CD14-positive monocyte (primary cell): ENCODE measurements around the gene LRRC43. TPM values are rescaled to one million over a fixed set of nuclear protein-coding genes. Genes with fewer than 3 reads are reported as not detected.

Experiments
- DNase-seq, 3 donors: peaks; one replicate each; pipeline ENCODE4 v3.0.0-alpha.2; 2011 to 2022
- H2AFZ ChIP-seq: 2 replicates; pipeline ENCODE4 v1.6.0; 2012; ENCODE audit warnings: mild to moderate bottlenecking, low read depth, low read length, inconsistent platforms; ENCODE audit not compliant: insufficient read depth, poor library complexity, severe bottlenecking
- H3K27ac ChIP-seq, 2 donors: 1 replicate in 1 of 2; 2 replicates in 1 of 2; pipeline ENCODE4 v1.5.1; 2012 to 2013; ENCODE audit warnings: low read length in 2 of 2, control low read depth in 1 of 2, inconsistent platforms in 1 of 2, low read depth in 1 of 2, mild to moderate bottlenecking in 1 of 2
- H3K27me3 ChIP-seq, 2 donors: one replicate each; pipeline versions ENCODE4 v1.6.0 to v1.6.1; 2011 to 2013; ENCODE audit warnings: low read length in 2 of 2; ENCODE audit not compliant: control insufficient read depth in 2 of 2, insufficient read depth in 2 of 2
- H3K36me3 ChIP-seq, 2 donors: replicated peaks in 1 of 2; 1 replicate in 1 of 2; 2 replicates in 1 of 2; pipeline versions ENCODE4 v1.5.1 to v1.6.1; 2012 to 2013; ENCODE audit warnings: low read length in 2 of 2, control low read depth in 1 of 2, inconsistent platforms in 1 of 2, mild to moderate bottlenecking in 1 of 2; ENCODE audit not compliant: insufficient read depth in 2 of 2, control insufficient read depth in 1 of 2
- H3K4me1 ChIP-seq, 2 donors: 1 replicate in 1 of 2; 2 replicates in 1 of 2; pipeline versions ENCODE4 v1.5.1 to v1.6.1; 2012 to 2013; ENCODE audit warnings: low read length in 2 of 2, control low read depth in 1 of 2, inconsistent platforms in 1 of 2, mild to moderate bottlenecking in 1 of 2, moderate library complexity in 1 of 2; ENCODE audit not compliant: insufficient read depth in 2 of 2, control insufficient read depth in 1 of 2
- H3K4me2 ChIP-seq: replicated peaks from 2 replicates; pipeline ENCODE3; 2012; ENCODE audit warnings: low read length, moderate library complexity, mild to moderate bottlenecking; ENCODE audit not compliant: poor library complexity, severe bottlenecking; ENCODE audit errors: extremely low read depth
- H3K4me3 ChIP-seq, 3 experiments: fragments of 200-600 bp in 1 of 3; sonication (generic) in 1 of 3; replicated peaks in 1 of 3; 1 replicate in 2 of 3; 2 replicates in 1 of 3; pipeline ENCODE4 v1.5.1; 2011 to 2013; ENCODE audit warnings: low read length in 3 of 3, mild to moderate bottlenecking in 3 of 3, control low read depth in 2 of 3, low read depth in 2 of 3, inconsistent platforms in 1 of 3, moderate library complexity in 1 of 3
- H3K79me2 ChIP-seq: 2 replicates; pipeline ENCODE4 v1.6.0; 2012; ENCODE audit warnings: mild to moderate bottlenecking, control low read depth, inconsistent platforms, low read length, moderate library complexity; ENCODE audit not compliant: insufficient read depth
- H3K9ac ChIP-seq: 2 replicates; pipeline ENCODE4 v1.6.0; 2017; ENCODE audit warnings: low read length, mild to moderate bottlenecking; ENCODE audit not compliant: insufficient read depth, poor library complexity, severe bottlenecking
- H3K9me3 ChIP-seq, 2 donors: replicated peaks in 1 of 2; 1 replicate in 1 of 2; 2 replicates in 1 of 2; pipeline versions ENCODE4 v1.5.1 to v1.6.1; 2012 to 2013; ENCODE audit warnings: low read length in 2 of 2, control low read depth in 1 of 2; ENCODE audit not compliant: control insufficient read depth in 1 of 2, insufficient read depth in 1 of 2
- H4K20me1 ChIP-seq: 2 replicates; pipeline ENCODE4 v1.6.0; 2012; ENCODE audit warnings: mild to moderate bottlenecking, low read length, control low read depth, moderate library complexity; ENCODE audit not compliant: insufficient read depth
- H3K27ac Mint-ChIP-seq, 7 donors: one replicate each; pipeline ENCODE4 v1.8.0; 2020; ENCODE audit warnings: mild to moderate bottlenecking in 7 of 7, mixed read lengths in 7 of 7, moderate library complexity in 6 of 7, inconsistent platforms in 2 of 7
- H3K27me3 Mint-ChIP-seq, 3 donors: one replicate each; pipeline ENCODE4 v1.8.0; 2021 to 2022; ENCODE audit warnings: low read depth in 3 of 3, mild to moderate bottlenecking in 3 of 3, mixed read lengths in 3 of 3, moderate library complexity in 3 of 3, inconsistent platforms in 1 of 3
- H3K36me3 Mint-ChIP-seq, 2 donors: one replicate each; pipeline ENCODE4 v1.8.0; 2020; ENCODE audit warnings: mixed read lengths in 2 of 2, inconsistent platforms in 1 of 2, mild to moderate bottlenecking in 1 of 2
- H3K4me1 Mint-ChIP-seq: one replicate; pipeline ENCODE4 v1.8.0; 2020; ENCODE audit warnings: mild to moderate bottlenecking, mixed read lengths
- H3K4me3 Mint-ChIP-seq, 2 donors: one replicate each; pipeline ENCODE4 v1.8.0; 2020; ENCODE audit warnings: mild to moderate bottlenecking in 2 of 2, mixed read lengths in 2 of 2, moderate library complexity in 1 of 2
- H3K9me3 Mint-ChIP-seq, 7 donors: one replicate each; pipeline ENCODE4 v1.8.0; 2020 to 2022; ENCODE audit warnings: mixed read lengths in 7 of 7, mild to moderate bottlenecking in 6 of 7, moderate library complexity in 6 of 7, inconsistent platforms in 2 of 7
- CTCF ChIP-seq: fragments of 200-600 bp; IDR thresholded peaks from one replicate; pipeline ENCODE4 v1.8.0; 2022; ENCODE audit warnings: antibody characterized with exemption, mild to moderate bottlenecking
- WGBS: methylation state at CpG from one replicate; pipeline ENCODE4 v1.1.5; 2013; ENCODE audit warnings: missing lambda C conversion rate; ENCODE audit not compliant: insufficient coverage; 5-methylcytosine and 5-hydroxymethylcytosine counted together
- intact Hi-C, 2 donors: fragments of 100-400 bp; cut with micrococcal nuclease; formaldehyde crosslinking; loops; one replicate each; pipeline versions ENCODE4 v1.15.0 to v1.15.1; 2023
- polyA plus RNA-seq, 3 donors: library from polyadenylated mRNA; depleted of rRNA in 1 of 3; unstranded in 2 of 3; stranded (reverse) in 1 of 3; fragments of 300-500 nt in 2 of 3; fragments of >200 nt in 1 of 3; fragmentation: Illumina TruSeq in 2 of 3; gene quantifications; 1 replicate in 2 of 3; 2 replicates in 1 of 3; pipeline ENCODE4 v1.2.3, GENCODE V29; 2012 to 2021

The LRRC43 gene
- polyA plus RNA-seq, 3 donors: 0.19 TPM; not detected in 2

GRCh38 chr12:122194804-122195203, 11.9 kb downstream of the LRRC43 start:
- Histone ChIP-seq H3K4me2 (no peak overlapping the region), H2AFZ (no peak overlapping the region), H3K27me3 (no peaks in the 10 kb centered on the region), H3K9ac (no peak overlapping the region), H3K27ac (no peak overlapping the region), H4K20me1 (no peaks in the 10 kb centered on the region), H3K4me3 (no peak overlapping the region), H3K9me3 (no peaks in the 10 kb centered on the region), H3K79me2 (no peaks in the 10 kb centered on the region), H3K36me3 (no peaks in the 10 kb centered on the region), H3K4me1 (no peaks in the 10 kb centered on the region)
- WGBS: no CpG with 5 or more reads among the region's 1 CpG
- no peak for TF ChIP-seq CTCF
- DNase-seq: no peak
- intact Hi-C loops: no loop called here
- H3K9me3 Mint-ChIP-seq: peaks cover 0 to 7% (median 2%) of the 10 kb centered on the region in 7 donors
- H3K4me1 Mint-ChIP-seq: peaks cover 8% of the 10 kb centered on the region
- no peak overlapping the region for H3K4me3 Mint-ChIP-seq
- H3K27ac Mint-ChIP-seq: no peak overlapping the region
- peaks cover 16 to 18% (median 17%) of the 10 kb centered on the region in 3 donors for H3K27me3 Mint-ChIP-seq
- no peaks in the 10 kb centered on the region for H3K36me3 Mint-ChIP-seq

- Mint-ChIP-seq H3K36me3 (no peaks in the 10 kb centered on the region), H3K4me1 (peaks cover 8% of the 10 kb centered on the region)
- TF ChIP-seq CTCF: no peak
Measured at GRCh38 chr12:122195405-122195804, 12.5 kb downstream of the LRRC43 start.

More at GRCh38 chr12:122195405-122195804, 12.5 kb downstream of the LRRC43 start:
- intact Hi-C loops: no loop called here
- 100% methylated on average over 3 of the region's 4 CpGs for WGBS
- Histone ChIP-seq H3K27ac (no peak overlapping the region), H3K4me2 (no peak overlapping the region), H3K36me3 (no peaks in the 10 kb centered on the region), H3K4me3 (no peak overlapping the region), H4K20me1 (no peaks in the 10 kb centered on the region), H2AFZ (no peak overlapping the region), H3K4me1 (no peaks in the 10 kb centered on the region), H3K9ac (no peak overlapping the region), H3K79me2 (no peaks in the 10 kb centered on the region), H3K9me3 (no peaks in the 10 kb centered on the region), H3K27me3 (no peaks in the 10 kb centered on the region)
- DNase-seq: no peak
- Mint-ChIP-seq H3K27me3 (peaks cover 15 to 23% (median 19%) of the 10 kb centered on the region in 3 donors), H3K27ac (peak overlapping the region in 1 of 7 donors; percentile 1), H3K9me3 (peaks cover 0 to 7% (median 2%) of the 10 kb centered on the region in 7 donors), H3K4me3 (no peak overlapping the region)
